HG03139 (cell line): ENCODE data around the gene FARP1.
"Not testable (repeated sequence)": the region's sequence is repeated elsewhere in the genome, so short reads cannot be mapped to it uniquely, and the experiment has no call there.

ENCODE experiments used
- ATAC-seq: cut with Tn5 transposase; IDR thresholded peaks from one replicate; pipeline ENCODE4 v1.9.1; 2021; ENCODE audit not compliant: unreplicated experiment

Gene FARP1

DNA sequence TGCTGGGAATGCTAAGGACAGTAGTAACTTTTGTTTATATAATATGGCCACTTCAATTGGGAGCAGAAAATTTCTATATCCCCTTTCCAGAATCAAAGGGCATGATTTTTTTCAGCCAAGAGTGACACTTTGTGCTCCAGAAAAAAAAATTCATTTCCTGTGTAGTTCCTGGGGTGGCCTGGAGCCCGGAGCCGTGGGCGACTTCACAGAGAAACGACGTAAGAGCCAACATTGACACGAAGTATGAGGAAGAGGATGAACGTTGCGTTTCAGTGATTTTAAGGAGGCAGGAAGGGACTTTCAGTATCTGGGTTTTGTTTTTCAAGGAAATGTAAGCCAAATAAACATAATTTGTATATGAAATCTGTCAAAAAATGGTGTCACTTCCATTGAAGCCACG is 246.4 kb downstream of the FARP1 start:
- ATAC-seq, result no peak

DNA sequence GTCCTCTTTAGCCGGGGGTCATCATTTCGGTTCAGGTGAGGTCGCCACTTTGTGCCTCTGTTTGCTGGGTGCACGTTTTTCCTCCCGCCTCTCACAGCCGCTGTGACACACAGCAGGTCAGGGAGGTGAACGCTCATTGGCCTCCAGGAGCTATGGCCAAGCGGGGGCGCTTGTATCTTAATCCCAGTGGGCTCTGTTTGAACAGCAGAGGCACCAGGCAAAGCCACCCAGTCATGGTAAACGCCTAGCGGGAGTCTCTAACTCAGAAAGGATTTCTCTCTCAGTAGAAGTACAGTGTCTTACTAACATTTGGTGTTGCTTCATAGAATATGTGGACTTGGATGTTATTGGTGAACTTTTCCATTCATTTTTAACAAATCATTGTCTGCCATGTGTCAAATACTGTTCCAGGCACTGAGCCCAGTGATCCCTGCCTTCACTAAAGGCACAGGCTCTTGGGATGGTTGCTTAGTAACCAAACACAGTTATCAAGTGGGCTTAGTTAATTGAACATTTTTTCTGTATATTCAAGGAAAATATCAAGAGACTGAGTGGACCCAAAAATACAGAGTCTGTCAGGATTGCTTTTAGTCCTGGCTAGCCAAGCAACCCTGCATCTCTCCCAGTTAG is 247.3 kb downstream of the FARP1 start:
- no peak for ATAC-seq

DNA sequence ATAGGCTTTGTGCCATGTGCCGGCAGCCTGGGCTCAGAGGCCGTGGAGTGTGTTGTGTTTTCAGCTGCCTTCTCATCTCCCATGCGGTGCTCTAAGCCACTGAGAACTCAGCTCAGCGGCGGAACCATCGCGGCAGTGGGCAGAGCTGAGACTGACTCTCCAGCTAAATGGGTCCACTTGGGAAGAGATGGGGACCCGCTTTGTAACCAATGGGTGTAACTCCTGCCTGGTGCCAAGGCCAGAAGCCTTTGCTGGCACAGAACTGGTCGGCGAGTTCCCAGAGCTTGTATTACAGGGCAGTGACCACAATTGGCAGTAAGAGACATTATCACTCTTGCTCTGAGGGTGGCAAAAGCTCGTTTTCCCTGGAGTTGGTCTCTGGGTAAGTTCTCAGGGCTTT is 251.0 kb downstream of the FARP1 start:
- no peak for ATAC-seq

DNA sequence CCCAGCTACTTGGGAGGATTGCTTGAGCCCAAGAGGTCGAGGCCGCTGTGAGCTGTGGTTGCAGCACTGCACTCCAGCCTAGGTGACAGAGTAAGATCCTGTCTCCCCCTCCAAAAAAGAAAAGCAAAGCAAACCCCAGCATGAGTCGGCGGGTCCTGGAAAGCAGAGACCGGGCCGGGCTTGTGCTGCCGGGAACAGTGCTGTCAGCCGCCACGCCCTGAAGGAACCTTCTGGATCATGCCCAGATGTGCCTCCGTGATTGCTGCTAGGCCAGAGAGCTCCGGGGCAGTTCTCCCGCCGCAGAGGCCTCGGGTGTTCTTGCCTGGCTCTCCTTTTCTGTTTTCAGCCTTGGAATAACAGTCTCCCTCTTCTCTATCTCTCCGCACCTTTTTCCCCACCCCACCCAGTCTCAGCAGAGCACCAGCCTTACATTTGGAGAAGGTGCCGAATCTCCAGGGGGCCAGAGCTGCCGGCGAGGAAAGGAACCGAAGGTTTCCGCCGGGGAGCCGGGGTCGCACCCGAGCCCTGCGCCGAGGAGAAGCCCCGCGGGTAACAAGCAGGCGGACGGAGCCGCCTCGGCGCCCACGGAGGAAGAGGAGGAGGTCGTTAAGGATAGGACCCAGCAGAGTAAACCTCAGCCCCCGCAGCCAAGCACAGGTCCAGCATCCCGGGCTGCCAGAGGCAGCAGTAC is 252.1 kb downstream of the FARP1 start:
- no peak for ATAC-seq

DNA sequence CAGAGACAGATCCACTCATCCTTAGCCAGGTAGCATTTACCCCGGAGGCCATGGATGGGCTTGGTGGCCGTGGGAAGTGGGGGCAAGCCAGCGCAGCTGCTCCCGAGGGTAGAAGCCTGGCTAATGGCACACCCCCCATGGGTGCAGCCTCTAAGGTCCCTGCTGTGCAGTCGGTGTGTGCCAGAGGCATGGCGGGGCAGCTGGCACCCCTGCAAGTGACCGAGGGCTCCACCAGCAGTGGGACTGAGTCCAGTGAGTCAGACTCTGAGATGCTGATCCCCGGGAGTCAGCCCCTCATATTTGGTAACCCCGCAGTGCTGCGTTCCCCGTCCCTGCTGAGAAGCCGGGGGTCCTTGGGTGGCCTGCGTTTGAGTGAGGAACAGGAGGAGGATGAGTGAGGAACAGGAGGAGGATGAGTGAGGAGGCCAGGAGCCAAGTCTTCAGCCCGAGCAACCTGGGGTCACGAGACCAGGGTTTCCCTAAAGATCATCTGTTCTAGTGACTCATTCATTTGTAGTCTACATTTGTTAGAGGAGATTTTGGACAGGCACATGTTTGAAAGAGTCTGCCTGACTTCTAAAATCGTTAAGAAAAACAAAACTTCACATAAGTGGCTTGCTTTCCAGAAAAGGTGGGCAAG is 253.3 kb downstream of the FARP1 start:
- no peak for ATAC-seq

DNA sequence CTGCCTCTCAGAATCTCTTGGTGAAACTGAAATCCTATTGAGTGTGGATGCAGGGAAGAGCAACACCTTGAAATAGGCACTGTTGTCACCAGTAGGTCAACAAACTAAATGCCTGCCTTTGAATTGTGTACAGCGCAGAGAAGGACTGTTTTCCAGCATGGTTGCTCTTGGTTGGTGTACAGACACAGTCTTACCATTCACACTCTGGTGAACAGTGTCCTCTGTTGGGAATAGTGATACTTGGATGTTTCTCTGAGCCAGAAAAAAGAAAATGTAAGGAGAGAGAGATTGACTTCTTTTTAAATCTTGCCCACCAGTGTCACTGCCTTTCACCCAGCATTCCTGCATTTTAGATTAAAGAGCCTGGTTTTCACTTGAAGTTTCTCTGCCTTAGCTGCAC is 254.3 kb downstream of the FARP1 start:
- ATAC-seq, result no peak

DNA sequence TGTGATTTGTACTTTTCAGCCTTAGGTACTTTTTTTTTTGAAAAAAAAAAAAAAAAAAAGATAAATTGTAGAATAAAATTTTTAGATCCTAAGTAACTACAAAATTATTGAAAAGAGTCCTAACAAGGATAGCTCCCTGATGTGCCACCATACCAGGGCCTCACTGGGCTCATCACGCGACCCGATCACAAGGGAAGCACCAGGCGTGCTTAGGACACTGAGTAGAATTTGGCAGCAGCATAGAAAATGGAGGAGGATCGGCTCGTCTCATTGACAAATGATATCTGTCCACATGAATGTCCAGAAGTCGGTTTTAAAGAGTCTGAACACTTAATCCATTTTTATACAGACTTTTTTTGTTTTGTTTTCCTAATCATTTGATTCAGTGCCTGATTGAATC is 255.0 kb downstream of the FARP1 start:
- no peak for ATAC-seq

DNA sequence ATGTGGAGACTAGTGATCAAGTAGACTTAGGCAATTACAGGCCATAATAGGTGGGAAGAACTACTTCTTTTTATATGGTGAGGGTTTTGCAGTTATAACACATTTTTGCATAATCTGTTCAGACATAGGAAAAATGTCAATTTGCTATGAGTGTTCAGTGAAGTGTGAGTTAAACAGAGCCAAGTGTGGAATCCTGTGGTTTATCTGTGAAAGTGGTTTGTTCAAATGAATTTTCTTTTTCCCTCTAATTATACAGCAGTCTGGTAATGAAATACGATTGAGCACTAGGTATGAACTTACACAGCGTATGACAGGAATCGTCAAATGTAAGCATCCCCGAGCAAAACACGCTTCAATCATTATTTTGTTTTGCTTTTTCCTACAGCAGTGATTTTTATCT is 255.7 kb downstream of the FARP1 start:
- ATAC-seq, result no peak

DNA sequence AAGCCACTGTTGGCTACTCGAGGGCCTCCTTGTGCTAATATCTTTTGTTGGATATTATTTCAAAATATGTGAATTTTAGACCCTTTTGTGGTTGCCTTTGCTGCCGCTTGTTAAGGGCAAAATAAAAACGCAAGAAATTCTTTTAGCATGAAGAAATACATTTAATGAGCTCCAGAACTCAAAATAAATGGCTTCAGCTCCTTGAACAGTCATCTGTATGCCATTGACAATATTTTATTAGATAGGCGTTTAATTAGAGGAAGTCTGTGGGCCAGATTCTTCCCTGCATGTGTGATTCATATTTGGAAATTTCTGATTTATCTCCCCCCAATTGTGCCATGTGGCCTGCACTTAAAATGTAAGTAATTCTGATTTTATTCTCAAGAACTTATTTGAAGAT is 256.9 kb downstream of the FARP1 start:
- ATAC-seq, result no peak

DNA sequence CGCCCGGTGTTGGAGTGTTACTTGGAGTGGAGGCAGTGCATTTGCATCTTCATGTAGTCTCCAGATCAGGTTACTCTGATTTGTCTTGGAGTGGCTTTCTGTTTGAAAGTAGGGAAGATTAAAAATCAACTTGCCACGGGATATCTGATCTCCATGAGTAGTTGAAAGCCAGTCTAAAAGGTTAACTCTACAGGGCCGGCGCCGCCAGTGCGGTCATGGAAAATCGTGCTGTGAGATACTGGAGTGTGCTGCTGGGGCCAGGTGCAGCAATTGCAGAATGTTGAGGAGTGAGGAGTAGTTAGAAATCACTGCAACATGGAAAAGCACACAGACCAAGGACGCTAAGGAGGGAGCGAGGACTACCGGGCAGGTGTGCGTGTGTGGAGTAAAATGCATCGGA is 259.0 kb downstream of the FARP1 start:
- no peak for ATAC-seq

DNA sequence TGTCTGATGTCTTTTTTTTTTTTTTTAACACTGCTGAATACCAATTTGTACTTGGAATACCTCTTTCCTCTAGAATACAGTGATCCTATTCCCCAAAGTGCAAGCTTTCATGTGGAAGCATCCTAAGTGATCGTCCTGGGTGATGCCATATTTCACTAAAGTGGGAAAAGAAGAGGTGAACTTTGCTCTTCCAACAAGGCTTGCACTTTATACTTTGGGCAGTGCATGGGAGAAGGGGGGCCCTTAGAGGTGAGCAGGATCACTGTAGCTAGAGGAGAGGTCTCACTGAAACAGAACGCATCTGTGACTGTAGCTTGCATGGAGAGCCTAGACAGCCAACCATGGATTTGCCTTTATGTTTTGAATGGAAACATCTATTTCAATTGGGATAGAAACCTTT is 260.2 kb downstream of the FARP1 start:
- no peak for ATAC-seq

DNA sequence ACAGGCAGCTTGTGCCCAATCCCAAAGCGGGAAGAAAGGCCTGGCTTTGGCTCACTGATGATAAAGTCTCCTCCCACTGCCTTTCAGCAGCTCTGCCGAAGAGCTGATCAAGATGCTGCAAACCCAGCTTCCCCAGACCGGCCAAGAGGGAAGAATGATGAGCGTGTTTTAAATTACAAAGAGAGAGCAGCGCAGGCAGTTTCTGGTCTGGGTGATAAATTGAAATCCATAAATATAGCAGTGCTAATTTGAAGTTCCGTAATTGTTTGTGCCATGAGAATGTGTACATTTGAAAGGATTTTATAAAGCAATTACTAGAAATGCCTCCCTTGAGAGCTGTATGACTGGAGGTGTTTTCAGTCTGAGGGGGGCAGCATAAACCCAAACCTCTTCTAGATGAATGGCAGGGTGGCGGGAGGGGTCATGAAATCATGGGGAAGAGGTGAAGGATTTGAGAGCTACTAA is 262.2 kb downstream of the FARP1 start:
- ATAC-seq, result no peak

DNA sequence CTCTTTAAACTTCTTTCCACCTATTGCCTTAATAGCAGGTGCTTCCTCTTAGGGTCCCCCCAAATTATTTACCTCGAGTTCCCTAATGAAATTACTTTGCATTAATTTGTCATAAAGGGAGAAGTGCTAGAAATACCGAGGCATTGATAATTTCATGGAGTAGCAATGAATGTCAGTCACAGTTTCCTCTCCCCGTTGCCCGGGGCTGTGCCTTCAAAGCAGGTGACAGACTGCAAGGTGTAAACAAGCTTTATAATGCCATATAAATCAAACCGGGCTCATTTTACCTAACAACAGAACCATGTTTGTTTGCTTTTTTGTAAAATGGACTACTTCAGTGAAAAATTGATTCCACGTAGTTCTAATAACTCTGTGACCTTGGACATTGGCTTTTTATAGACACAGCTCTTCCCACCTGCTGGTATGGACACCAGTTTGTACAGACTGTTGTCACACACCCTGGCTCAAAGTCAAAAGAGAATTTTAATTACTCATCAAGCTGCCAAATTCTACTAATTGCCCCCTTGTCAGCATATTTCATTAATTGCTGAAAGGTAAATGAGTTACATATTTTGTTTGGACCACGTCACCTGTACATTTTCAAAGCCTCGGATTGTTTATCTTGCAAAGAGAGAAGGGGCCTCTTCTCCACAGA is 262.9 kb downstream of the FARP1 start:
- no peak for ATAC-seq

DNA sequence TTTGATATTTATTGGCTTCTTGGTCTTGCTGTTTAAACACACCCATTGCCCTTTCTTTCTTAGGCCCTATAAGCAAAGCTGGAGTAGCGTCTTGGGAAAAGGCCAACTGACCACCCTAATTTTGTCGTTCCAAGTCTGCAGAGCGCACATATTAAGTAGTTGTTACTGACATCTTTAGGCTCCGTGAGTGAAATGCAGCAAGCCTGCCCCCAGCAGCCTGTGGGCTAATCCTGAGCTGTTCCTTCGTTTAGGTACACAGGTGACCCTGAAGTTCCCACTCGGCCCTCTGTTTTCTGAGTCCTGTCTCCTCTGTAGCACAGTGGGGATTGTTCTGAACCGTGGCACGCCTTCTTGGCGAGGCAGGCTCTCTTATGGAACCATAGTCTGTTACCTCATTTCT is 263.5 kb downstream of the FARP1 start:
- ATAC-seq, result no peak

DNA sequence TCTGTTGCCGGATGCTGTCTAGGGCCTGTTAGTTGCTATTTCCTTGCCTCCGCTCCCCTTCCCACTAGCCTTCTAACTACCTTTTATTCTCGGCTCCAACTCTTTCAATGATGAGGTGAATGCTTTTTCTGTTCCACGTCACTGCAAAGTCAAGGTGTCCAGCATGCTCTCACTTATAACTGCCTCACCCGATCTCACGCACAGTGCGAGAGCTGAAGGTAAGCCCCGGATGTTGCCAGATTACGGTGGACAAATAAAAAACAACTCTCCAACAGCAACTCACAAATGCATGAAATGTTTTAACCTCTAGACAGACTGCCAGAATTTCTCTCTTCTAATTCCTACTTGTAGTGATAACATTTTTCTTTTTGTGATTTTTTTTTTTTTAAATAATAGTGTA is 264.1 kb downstream of the FARP1 start:
- no peak for ATAC-seq

DNA sequence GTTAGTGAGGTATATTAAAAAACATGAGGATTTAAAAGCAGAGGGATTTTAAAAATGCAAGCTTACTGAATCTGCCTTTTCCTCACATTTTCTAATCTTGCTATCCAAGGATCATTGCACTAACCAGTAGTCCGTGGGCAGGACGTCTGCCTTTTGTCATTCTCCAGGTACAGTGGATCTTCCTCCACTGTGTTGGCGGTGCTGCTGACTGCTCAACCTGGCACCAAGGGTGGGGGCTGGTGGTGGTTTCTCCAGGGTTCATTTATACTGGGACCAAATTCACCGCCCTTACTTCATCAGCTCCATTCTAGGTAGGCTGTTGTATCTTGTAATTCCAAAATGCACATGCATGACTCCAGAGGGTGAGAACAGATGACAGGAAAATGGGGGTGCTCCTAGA is 264.7 kb downstream of the FARP1 start:
- ATAC-seq, result no peak

DNA sequence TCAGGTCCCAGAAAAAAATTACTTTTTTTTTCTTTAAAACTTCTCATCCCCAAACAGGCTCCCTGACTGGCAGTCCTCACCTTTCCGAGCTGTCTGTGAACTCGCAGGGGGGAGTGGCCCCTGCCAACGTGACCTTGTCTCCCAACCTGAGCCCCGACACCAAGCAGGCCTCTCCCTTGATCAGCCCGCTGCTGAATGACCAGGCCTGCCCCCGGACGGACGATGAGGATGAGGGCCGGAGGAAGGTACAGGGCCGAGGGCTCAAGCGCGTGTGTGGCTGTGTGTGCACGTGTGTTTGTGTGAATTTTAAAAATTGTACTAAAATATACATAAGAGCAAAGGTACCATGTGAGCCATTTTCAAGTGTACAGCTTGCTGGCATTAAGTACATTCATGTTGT is 266.4 kb downstream of the FARP1 start:
- ATAC-seq, result no peak

DNA sequence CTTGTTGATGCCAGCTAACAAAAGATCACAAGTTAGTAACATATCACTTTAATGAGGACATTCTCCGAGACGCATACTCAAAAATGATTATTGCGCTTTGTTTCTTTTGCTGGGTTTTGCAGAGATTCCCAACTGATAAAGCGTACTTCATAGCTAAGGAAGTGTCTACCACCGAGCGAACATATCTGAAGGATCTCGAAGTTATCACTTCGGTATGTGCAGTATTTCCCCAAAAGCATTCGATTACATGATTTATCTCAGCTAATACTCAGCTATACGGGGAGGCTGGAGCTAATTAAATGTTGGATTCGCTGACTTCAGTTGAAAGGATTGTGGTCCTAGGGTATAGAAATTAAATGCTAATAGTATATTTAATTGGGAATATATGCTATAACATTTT is 267.7 kb downstream of the FARP1 start:
- no peak for ATAC-seq

DNA sequence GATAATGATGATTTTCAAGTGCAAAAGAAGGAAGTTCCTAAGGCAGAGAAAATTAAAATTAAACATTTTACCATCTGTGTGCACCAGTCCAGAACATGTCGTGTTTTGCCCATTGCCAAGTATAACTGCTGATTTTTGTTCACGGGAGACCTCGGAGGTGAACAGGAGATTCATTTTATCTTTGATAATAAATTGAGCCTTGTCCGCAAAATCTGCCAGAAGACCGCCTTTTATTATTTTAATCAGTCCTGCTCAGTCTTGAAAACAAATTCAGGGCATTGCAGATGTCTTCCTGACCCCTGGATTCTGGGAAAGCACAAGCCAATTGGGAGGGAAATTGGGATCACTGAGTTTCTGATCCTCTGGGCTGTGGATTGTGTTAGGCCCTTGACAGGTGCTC is 268.1 kb downstream of the FARP1 start:
- no peak for ATAC-seq

DNA sequence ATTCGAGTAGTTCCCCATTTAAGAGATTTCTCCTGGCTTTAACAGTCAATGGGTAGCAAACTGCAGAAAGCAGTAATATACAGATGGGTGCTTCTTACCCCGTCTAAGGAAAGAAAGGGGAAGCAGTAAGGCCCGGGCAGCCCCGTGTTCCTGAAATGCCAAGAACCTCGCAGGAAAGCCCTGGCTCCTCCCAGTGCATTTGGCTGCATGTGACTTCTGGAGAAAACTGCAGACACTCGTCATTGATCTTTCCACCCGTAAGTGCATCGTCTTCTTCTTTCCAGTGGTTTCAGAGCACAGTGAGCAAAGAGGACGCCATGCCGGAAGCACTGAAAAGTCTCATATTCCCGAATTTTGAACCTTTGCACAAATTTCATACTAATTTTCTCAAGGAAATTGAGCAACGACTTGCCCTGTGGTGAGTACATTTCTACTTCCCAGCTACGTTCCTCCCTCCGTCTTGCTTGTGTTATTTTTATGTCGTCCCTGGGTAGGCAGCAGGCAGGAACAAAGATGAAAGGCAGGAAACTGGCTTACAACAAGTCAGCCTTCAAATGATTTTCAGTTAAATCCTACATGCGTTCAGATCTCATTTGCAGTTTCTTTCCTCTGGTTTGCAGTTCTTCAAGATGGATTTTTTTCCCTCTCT is 268.8 kb downstream of the FARP1 start:
- ATAC-seq, result no peak

DNA sequence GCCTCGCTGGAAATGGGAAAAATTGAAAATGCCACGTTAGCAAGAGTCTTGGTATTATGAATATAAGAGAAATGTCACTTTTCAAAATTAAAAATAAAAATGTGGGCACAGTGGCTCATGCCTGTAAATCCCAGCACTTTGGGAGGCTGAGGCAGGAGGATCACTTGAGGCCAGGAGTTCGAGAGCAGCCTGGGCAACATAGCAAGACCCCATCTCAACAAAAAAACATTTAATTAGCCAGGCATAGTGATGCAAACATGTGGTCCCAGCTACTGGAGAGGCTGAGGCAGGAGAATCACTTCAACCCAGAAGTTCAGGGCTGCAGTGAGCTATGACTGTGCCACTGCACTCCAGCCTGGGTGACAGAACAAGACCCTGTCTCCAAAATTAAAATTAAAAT is 270.4 kb downstream of the FARP1 start:
- not testable (repeated sequence) for ATAC-seq
